Activated CD8-positive, alpha-beta memory T cell treated with anti-CD3 and anti-CD28 coated beads for 48 hours (primary cell): ENCODE data around the gene ERMAP.
"Not testable (repeated sequence)": the region's sequence is repeated elsewhere in the genome, so short reads cannot be mapped to it uniquely, and the experiment has no call there.

ENCODE experiments used
- DNase-seq, 3 experiments: peaks; one replicate each; pipeline ENCODE4 v3.0.0-alpha.2; 2020; ENCODE audit warnings: low read depth in 2 of 3, low spot score in 2 of 3

The ERMAP gene

DNA sequence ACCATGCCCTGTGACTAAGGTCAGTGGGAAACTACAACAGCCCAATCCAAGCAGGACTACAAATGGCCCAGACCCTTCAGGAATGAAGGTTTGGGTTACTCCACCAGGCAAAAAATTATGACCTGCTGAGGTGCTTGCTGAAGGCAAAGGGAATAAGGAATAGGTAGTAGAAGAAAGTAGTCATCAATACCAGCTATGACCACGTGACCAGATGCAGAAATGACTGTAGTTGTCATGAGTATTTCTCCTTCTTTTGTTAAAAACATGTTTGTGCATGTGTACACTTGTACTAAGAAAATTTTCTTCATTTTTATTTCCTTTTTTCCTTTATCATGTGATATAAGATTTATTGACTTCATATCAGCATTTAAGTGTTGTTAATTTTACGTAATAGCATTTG, 52.3 kb downstream of the ERMAP start:
- DNase-seq: not testable (repeated sequence)

- not testable (repeated sequence) for DNase-seq
Measured at GRCh38 chr1:42869751-42870150, 52.8 kb downstream of the ERMAP start.

DNA sequence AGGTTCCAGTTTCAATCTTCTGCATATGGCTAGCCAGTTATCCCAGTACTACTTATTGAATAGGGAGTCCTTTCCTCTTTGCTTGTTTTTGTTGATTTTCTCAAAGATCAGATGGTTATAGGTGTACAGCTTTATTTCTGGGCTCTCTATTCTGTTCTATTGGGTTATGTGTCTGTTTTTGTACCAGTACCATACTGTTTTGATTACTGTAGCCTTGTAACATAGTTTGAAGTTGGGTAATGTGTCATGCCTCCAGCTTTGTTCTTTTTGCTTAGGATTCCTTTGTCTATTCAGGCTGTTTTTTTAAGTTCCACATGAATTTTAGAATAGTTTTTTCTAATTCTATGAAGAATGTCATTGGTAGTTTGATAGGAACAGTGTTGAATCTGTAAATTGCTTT, 56.2 kb downstream of the ERMAP start:
- DNase-seq: not testable (repeated sequence)

DNA sequence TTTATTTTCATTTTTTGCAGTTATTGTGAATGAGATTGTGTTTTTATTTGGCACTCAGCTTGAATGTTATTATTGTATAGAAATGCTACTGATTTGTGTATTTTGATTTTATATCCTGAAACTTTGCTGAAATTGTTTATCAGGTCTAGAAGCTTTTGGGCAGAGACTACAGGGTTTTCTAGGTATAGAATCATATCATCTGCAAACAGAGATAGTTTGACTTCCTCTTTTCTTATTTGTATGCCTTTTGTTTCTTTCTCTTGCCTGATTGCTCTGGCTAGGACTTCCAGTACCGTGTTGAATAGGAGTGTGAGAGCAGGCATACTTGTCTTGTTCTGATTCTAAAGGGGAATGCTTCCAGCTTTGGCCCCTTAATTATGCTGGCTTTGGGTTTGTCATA, 56.7 kb downstream of the ERMAP start:
- DNase-seq: no peak

DNA sequence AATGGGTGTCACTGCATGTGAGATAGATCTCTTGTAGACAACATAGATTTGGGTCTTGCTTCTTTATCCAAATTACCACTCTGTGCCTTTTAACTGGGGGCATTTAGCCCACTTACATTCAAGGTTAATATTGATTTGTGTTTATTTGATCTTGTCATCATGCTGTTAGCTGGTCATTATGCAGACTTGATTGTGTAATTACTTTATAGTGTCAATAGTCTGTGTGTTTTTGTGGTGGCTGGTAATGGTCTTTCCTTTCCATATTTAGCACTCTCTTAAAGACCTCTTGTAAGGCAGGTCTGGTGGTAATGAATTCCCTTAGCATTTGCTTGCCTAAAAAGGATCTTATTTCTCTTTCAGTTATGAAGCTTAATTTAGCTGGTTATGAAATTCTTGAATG, 59.1 kb downstream of the ERMAP start:
- DNase-seq: no peak

- DNase-seq: no peak
Measured at GRCh38 chr1:42877380-42877779, 60.5 kb downstream of the ERMAP start.

- DNase-seq: no peak
Measured at GRCh38 chr1:42880384-42880783, 63.5 kb downstream of the ERMAP start.

DNA sequence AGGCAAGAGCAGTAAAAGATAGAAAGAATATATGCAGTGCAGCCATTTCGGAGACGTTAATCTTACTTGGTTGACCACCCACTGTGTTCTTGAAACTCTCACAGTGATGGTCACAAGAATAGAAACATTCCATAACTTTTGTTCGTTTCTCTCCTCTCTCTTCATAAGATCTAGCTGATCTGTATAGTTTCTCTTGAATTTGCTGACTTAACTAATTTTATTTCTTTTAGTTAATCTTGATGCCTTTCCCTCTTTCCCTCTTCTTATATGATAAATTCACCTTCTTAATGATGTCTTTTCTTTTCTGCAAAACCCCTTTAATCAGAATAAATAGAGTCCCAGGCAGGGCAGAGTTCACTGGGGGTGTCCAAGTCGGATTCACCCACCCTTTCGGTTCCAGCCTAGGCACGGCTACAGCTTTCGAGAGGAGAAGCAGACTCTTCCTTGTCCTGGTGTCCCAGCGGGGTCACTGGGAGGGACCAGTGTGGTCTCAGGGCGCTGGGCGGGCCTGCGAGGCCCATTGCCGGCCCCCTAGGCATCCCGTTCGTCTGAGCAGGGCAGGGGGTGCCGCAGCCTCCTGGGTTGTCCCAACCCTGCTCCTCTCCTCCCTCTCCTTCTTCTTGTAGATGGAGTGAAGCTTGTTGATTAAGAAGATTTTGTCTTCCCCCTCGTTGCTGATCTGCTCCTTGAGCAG, 69.3 kb downstream of the ERMAP start:
- DNase-seq: no peak

DNA sequence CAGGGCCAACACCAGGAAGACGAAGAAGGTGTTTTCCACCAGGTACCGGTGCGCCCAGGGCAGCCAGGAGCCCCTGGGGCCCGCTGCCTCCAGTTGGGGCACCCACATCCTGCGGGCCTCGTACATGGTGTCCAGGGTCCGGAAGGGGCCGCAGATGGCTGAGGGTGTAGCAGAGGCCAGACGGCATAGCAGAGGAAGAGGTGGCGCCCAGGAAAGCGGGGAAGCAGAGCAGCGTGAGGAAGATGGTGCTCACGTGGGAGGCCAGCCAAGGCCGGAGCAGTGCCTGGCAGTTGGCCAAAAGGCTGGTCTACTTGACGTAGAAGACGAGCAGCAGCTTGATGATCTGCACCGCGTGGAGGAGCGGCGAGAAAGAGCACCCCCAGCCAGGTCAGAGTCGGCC, 69.9 kb downstream of the ERMAP start:
- DNase-seq: no peak

- no peak for DNase-seq
Measured at GRCh38 chr1:42887366-42887765, 70.4 kb downstream of the ERMAP start.

DNA sequence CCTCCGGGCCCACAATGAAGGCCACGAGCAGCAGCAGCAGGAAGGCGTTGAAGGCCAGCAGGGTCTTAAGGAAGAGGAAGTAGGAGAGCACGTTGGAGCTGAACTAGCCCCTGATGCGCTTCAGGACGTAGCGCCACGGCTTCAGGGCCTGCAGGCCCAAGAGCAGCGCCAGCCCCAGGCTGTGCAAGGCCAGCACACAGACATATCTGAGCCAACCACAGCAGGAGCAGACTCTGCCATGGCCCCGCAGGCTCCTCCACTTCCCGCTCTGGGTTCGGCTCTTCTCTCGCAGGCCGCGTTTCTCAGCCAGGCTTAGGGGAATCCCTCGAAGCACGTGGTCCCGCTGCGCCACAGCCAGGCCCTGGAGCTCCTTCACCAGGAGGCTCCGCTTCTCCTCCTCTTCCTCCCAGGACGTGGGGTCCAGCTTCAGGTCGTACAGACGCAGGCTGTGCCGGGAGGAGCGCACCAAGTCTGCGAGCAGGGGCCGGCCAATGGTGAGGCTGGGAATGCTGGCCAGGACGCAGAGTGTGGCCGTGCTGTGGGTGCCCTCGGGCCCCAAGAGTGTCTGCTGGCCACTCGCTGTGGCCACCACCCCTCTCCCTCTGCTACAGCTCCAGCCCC, 71.2 kb downstream of the ERMAP start:
- DNase-seq: no peak

GRCh38 chr1:42889264-42889663, 72.3 kb downstream of the ERMAP start:
- no peak for DNase-seq

- DNase-seq: no peak
Measured at GRCh38 chr1:42891465-42892138, 74.7 kb downstream of the ERMAP start.
